NCI-H128 (cell line): Measurements from ENCODE around the gene NAA16.
"Not testable (repeated sequence)": the region's sequence is repeated elsewhere in the genome, so short reads cannot be mapped to it uniquely, and the experiment has no call there.

Source experiments
- DNase-seq: peaks from one replicate; lab custom pipeline; 2025; ENCODE audit not compliant: unreplicated experiment; lab: John Stamatoyannopoulos, UW

NAA16 gene

GRCh38 chr13:41403983-41404382 lies 92.9 kb downstream of the NAA16 start:
- DNase-seq: no peak

- no peak for DNase-seq
Measured at GRCh38 chr13:41405367-41405766, 94.3 kb downstream of the NAA16 start.

GRCh38 chr13:41407380-41407779 lies 96.3 kb downstream of the NAA16 start:
- DNase-seq: no peak

- no peak for DNase-seq
Measured at GRCh38 chr13:41408121-41408520, 97.1 kb downstream of the NAA16 start.

GRCh38 chr13:41408746-41409145 lies 97.7 kb downstream of the NAA16 start:
- no peak for DNase-seq

- DNase-seq: no peak
Measured at GRCh38 chr13:41409611-41410010, 98.5 kb downstream of the NAA16 start.

GRCh38 chr13:41411060-41411459 lies 100.0 kb downstream of the NAA16 start:
- DNase-seq: no peak

GRCh38 chr13:41411522-41411921 lies 100.5 kb downstream of the NAA16 start:
- DNase-seq: no peak

GRCh38 chr13:41413872-41414271 lies 102.8 kb downstream of the NAA16 start:
- no peak for DNase-seq

GRCh38 chr13:41416276-41416675 lies 105.2 kb downstream of the NAA16 start:
- no peak for DNase-seq

GRCh38 chr13:41418027-41418426 lies 107.0 kb downstream of the NAA16 start:
- no peak for DNase-seq

GRCh38 chr13:41418731-41419130 lies 107.7 kb downstream of the NAA16 start:
- DNase-seq: no peak

- DNase-seq: no peak
Measured at GRCh38 chr13:41419206-41419605, 108.1 kb downstream of the NAA16 start.

- no peak for DNase-seq
Measured at GRCh38 chr13:41420146-41420545, 109.1 kb downstream of the NAA16 start.

- DNase-seq: not testable (repeated sequence)
Measured at GRCh38 chr13:41421330-41421729, 110.3 kb downstream of the NAA16 start.

- not testable (repeated sequence) for DNase-seq
Measured at GRCh38 chr13:41421983-41422382, 110.9 kb downstream of the NAA16 start.

GRCh38 chr13:41423259-41423658 lies 112.2 kb downstream of the NAA16 start:
- DNase-seq: not testable (repeated sequence)

- not testable (repeated sequence) for DNase-seq
Measured at GRCh38 chr13:41424675-41425074, 113.6 kb downstream of the NAA16 start.

- no peak for DNase-seq
Measured at GRCh38 chr13:41426047-41426446, 115.0 kb downstream of the NAA16 start.
